ENCODE results near the gene ZNF385D. TPM values are rescaled to one million over a fixed set of nuclear protein-coding genes. Genes with fewer than 3 reads are reported as not detected.
"Not testable (repeated sequence)": the region's sequence is repeated elsewhere in the genome, so short reads cannot be mapped to it uniquely, and the experiment has no call there.

ZNF385D gene
- total RNA-seq, 1 experiment from 2014 or later: not detected

GRCh38 chr3:21500834-21501233 lies 250.2 kb downstream of the ZNF385D start:
- no peaks in the 10 kb centered on the region for H3K36me3 ChIP-seq (ENCODE audit: control insufficient read depth, insufficient read depth, low read length)
- no peaks in the 10 kb centered on the region for H3K27me3 ChIP-seq (replicated peaks; ENCODE audit: control insufficient read depth, insufficient read depth, low read length)
- no peaks in the 10 kb centered on the region for H3K9me3 ChIP-seq
- H3K4me3 Mint-ChIP-seq (ENCODE audit: unreplicated experiment): no peak overlapping the region
- CTCF ChIA-PET: no interaction called here
- H3K36me3 Mint-ChIP-seq (ENCODE audit: insufficient read depth, unreplicated experiment): no peaks in the 10 kb centered on the region
- no peak for DNase-seq
- no peak overlapping the region for H3K4me3 ChIP-seq (ENCODE audit: low read depth, low read length)
- no peaks in the 10 kb centered on the region for H3K4me1 Mint-ChIP-seq (ENCODE audit: low read depth, unreplicated experiment)
- TF ChIP-seq CTCF (IDR thresholded peaks at IDR 0.05; ENCODE audit: insufficient read depth in 1 of 2, low read depth in 1 of 2, low read length in 1 of 2, severe bottlenecking in 1 of 2, unreplicated experiment in 1 of 2): no peak
- H3K9me3 Mint-ChIP-seq (ENCODE audit: unreplicated experiment): no peaks in the 10 kb centered on the region
- H3K4me1 ChIP-seq: no peaks in the 10 kb centered on the region
- intact Hi-C loops (cut with micrococcal nuclease; ENCODE audit: unreplicated experiment): no loop called here
- H3K27ac Mint-ChIP-seq (ENCODE audit: unreplicated experiment): no peak overlapping the region
- POLR2A ChIA-PET: no interaction called here
- BruUV-seq (replicated peaks): no TSS peak
- H3K27me3 Mint-ChIP-seq (ENCODE audit: insufficient read depth, unreplicated experiment): peaks cover 11% of the 10 kb centered on the region

- BruUV-seq (replicated peaks); H3K4me3 ChIP-seq (ENCODE audit: low read depth, low read length); H3K36me3 ChIP-seq (ENCODE audit: control insufficient read depth, insufficient read depth, low read length); H3K9me3 ChIP-seq; DNase-seq; H3K27me3 ChIP-seq (replicated peaks; ENCODE audit: control insufficient read depth, insufficient read depth, low read length); H3K4me1 ChIP-seq; CTCF ChIA-PET; H3K27ac Mint-ChIP-seq (ENCODE audit: unreplicated experiment); intact Hi-C loops (cut with micrococcal nuclease; ENCODE audit: unreplicated experiment); H3K4me3 Mint-ChIP-seq (ENCODE audit: unreplicated experiment); H3K27me3 Mint-ChIP-seq (ENCODE audit: insufficient read depth, unreplicated experiment); H3K9me3 Mint-ChIP-seq (ENCODE audit: unreplicated experiment); H3K4me1 Mint-ChIP-seq (ENCODE audit: low read depth, unreplicated experiment); POLR2A ChIA-PET; H3K36me3 Mint-ChIP-seq (ENCODE audit: insufficient read depth, unreplicated experiment): not testable (repeated sequence)
These were observed 260.3 kb downstream of the ZNF385D start for GRCh38 chr3:21490671-21491070.

GRCh38 chr3:21487520-21487919 lies 263.5 kb downstream of the ZNF385D start:
- POLR2A ChIA-PET: no interaction called here
- Histone ChIP-seq H3K27me3 (replicated peaks; ENCODE audit: control insufficient read depth, insufficient read depth, low read length) (no peaks in the 10 kb centered on the region), H3K9me3 (no peaks in the 10 kb centered on the region), H3K4me3 (ENCODE audit: low read depth, low read length) (no peak overlapping the region), H3K36me3 (ENCODE audit: control insufficient read depth, insufficient read depth, low read length) (no peaks in the 10 kb centered on the region), H3K4me1 (no peaks in the 10 kb centered on the region)
- H3K27me3 Mint-ChIP-seq (ENCODE audit: insufficient read depth, unreplicated experiment): no peaks in the 10 kb centered on the region
- intact Hi-C loops (cut with micrococcal nuclease; ENCODE audit: unreplicated experiment): no loop called here
- no peaks in the 10 kb centered on the region for H3K36me3 Mint-ChIP-seq (ENCODE audit: insufficient read depth, unreplicated experiment)
- no peaks in the 10 kb centered on the region for H3K9me3 Mint-ChIP-seq (ENCODE audit: unreplicated experiment)
- no TSS peak for BruUV-seq (replicated peaks)
- no peak for DNase-seq
- TF ChIP-seq CTCF (IDR thresholded peaks at IDR 0.05; ENCODE audit: insufficient read depth in 1 of 2, low read depth in 1 of 2, low read length in 1 of 2, severe bottlenecking in 1 of 2, unreplicated experiment in 1 of 2): no peak
- H3K4me1 Mint-ChIP-seq (ENCODE audit: low read depth, unreplicated experiment): no peaks in the 10 kb centered on the region
- CTCF ChIA-PET: no interaction called here
- H3K27ac Mint-ChIP-seq (ENCODE audit: unreplicated experiment): no peak overlapping the region
- no peak overlapping the region for H3K4me3 Mint-ChIP-seq (ENCODE audit: unreplicated experiment)

GRCh38 chr3:21486024-21486935 lies 264.7 kb downstream of the ZNF385D start:
- H3K36me3 Mint-ChIP-seq (ENCODE audit: insufficient read depth, unreplicated experiment); BruUV-seq (replicated peaks); H3K4me3 Mint-ChIP-seq (ENCODE audit: unreplicated experiment); DNase-seq; H3K36me3 ChIP-seq (ENCODE audit: control insufficient read depth, insufficient read depth, low read length); H3K27ac Mint-ChIP-seq (ENCODE audit: unreplicated experiment); H3K4me1 ChIP-seq; H3K4me1 Mint-ChIP-seq (ENCODE audit: low read depth, unreplicated experiment); H3K27me3 ChIP-seq (replicated peaks; ENCODE audit: control insufficient read depth, insufficient read depth, low read length); intact Hi-C loops (cut with micrococcal nuclease; ENCODE audit: unreplicated experiment); POLR2A ChIA-PET; CTCF ChIA-PET; H3K27me3 Mint-ChIP-seq (ENCODE audit: insufficient read depth, unreplicated experiment); H3K9me3 Mint-ChIP-seq (ENCODE audit: unreplicated experiment); H3K4me3 ChIP-seq (ENCODE audit: low read depth, low read length); H3K9me3 ChIP-seq: not testable (repeated sequence)

All from Caco-2 (cell line).